HAP-1 (cell line): ENCODE results near the gene COG8.
A peak's percentile ranks its signal among the peaks of the same experiment; 100 is the strongest.

Experiments
- DNase-seq, 2 experiments: peaks; one replicate each; pipeline ENCODE4 v3.0.0-alpha.2; 2016 to 2020; ENCODE audit warnings: low spot score in 2 of 2
- H3K27me3 ChIP-seq: fragments of 250-450 bp; sonication (Bioruptor Pico); 2 replicates; pipeline ENCODE4 v1.5.1; 2020; ENCODE audit warnings: low read depth, mild to moderate bottlenecking, moderate library complexity
- H3K36me3 ChIP-seq: fragments of 250-450 bp; sonication (Bioruptor Pico); replicated peaks from 2 replicates; pipeline ENCODE4 v1.5.1; 2020; ENCODE audit warnings: mild to moderate bottlenecking
- H3K4me1 ChIP-seq: fragments of 250-450 bp; sonication (Bioruptor Pico); 2 replicates; pipeline ENCODE4 v1.5.1; 2020; ENCODE audit warnings: mild to moderate bottlenecking
- H3K4me3 ChIP-seq: fragments of 250-450 bp; sonication (Bioruptor Pico); 2 replicates; pipeline ENCODE4 v1.5.1; 2020; ENCODE audit warnings: mild to moderate bottlenecking, moderate library complexity
- H3K9me3 ChIP-seq: fragments of 250-450 bp; sonication (Bioruptor Pico); 2 replicates; pipeline ENCODE4 v1.5.1; 2020; ENCODE audit warnings: mild to moderate bottlenecking, moderate library complexity
- in situ Hi-C: fragments of 300-500 bp; cut with MboI; formaldehyde crosslinking; loops from 3 replicates; pipeline ENCODE4 v1.14.3; 2020; ENCODE audit warnings: low sequenced_read_pairs, inconsistent platforms, mixed read lengths

COG8 gene

DNA sequence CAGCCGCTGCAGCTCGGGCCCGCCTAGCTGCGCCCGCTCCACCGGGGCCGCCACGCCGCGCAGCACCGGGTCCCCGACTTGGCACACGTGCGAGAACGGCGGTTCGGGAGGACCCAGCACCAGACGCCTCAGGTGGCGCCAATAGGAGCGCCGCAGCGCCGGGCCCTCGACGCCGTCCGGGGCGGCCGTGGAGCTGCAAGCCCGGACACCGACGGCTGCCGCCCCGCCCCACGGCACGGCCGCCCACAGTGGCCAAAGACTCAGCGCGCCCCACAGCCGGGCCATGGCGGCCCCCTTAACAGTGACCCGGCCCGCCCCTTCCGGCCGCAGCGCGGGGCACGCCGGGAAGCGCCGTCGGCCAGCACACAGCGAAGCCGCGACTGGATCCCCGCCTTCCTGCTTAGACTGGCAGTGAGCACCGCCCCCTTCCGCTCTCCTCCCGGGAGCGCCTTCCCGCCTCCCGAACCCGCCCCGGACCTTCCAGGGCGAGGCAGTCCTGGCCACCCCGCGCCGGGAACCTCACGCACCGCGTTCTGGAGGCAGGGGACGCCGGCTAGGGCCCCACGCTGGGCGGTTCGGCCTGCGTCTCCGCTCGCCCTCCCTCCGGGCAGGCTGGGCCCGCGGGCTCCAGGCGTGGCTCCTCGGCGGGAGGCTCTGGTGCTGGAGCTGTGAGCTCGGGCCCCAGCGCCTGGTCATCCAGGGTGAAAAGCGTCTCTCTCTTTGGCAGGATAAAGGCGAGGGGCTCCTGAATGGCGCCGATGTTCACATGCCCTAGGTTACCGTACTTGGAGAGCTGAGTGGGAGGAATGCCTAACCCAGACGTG, 8.9 kb downstream of the COG8 start, which contains the start of gene PDF:
Gene PDF, minus strand, starts transcription at position 303 of the 824 bp plus-strand sequence. Its CDS starts 18 bp downstream, at position 285.
- peak; percentile 94 to 97 for DNase-seq
- Histone ChIP-seq H3K4me3 (peak within 1 kb of the TSS; percentile 79), H3K36me3 (peaks cover 78% of the 10 kb centered on the region), H3K27me3 (no peaks in the 10 kb centered on the region), H3K4me1 (peaks cover 20% of the 10 kb centered on the region), H3K9me3 (no peaks in the 10 kb centered on the region)
- in situ Hi-C loops, result no loop called here

DNA sequence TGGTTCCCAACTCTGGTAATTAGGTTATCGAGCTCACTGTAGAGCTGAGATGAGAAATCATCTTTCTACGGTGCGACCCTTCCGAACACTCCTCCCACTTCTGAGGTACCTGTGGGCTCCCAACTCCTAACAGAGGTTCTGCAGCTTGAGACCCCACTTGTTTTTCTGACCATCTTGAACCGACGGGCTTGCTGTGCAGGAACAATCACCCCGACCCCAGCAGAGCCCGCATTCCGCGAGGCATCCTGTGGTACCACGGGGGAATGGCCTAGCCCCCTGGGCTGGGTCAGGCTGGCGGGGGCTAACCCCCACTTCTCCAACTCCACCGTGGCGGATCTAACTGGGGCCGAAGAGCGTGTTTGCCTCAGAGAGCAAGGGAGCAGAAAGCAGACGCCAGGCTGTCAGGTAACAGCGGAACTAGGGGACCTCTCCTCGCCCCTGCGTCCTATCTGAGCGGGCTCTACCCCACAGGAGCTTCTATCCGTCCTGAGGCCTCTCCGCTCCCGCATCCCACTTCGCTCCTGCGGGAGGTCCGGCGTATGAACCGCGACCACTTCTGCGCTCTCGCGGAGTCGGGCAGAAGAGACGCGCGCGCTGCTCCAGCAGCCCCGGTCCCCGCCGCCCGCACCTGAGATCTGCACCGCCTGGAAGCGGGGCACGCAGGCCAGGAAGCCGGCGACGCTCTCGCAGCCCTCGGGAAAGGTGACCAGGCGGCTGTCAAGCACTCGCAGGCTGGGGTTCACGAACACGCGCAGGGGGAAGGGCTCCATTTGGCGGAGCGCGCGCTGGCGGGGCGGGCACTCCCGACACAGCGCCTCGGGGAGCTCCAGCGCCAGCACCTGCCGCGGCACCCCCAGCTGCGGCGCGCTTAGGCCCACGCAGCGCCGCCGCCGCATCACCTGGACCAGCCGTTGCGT, 9.7 kb downstream of the COG8 start:
- Histone ChIP-seq H3K36me3 (peaks cover 77% of the 10 kb centered on the region), H3K4me3 (peak overlapping the region; percentile 79)

DNA sequence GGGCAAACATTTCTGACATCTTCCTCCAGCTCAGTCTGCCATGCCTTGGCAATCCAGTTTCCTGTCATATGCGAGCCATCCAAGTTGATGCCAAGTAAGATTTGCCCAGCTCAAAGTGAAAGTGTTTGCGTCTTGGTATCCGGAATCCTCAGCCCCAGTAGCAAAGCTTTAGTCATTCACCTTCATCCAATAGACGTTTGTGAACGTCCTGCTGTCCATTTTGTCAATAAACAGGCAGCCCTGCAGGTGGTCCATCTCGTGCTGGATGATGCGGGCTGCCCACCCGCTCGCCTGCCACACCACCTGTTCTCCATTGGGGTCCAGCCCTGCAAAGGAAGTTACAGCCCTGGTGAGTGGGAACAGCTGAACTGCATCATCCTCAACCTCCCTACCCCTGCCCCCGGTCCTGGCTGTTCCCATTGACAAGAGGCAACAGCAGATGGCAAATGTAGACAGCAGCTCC, 10.5 kb downstream of the COG8 start:
- H3K9me3 ChIP-seq, result no peaks in the 10 kb centered on the region
- in situ Hi-C loops, result no loop called here
- peaks cover 20% of the 10 kb centered on the region for H3K4me1 ChIP-seq
- DNase-seq, result no peak
- no peaks in the 10 kb centered on the region for H3K27me3 ChIP-seq
- H3K36me3 ChIP-seq, result peaks cover 77% of the 10 kb centered on the region
- H3K4me3 ChIP-seq, result peak overlapping the region; percentile 79

More for the DNA sequence above, 9.7 kb downstream of the COG8 start:
- in situ Hi-C loops, result no loop called here
- H3K9me3 ChIP-seq, result no peaks in the 10 kb centered on the region
- peaks cover 20% of the 10 kb centered on the region for H3K4me1 ChIP-seq
- DNase-seq, result peak in 1 of 2 experiments; percentile 46
- no peaks in the 10 kb centered on the region for H3K27me3 ChIP-seq

DNA sequence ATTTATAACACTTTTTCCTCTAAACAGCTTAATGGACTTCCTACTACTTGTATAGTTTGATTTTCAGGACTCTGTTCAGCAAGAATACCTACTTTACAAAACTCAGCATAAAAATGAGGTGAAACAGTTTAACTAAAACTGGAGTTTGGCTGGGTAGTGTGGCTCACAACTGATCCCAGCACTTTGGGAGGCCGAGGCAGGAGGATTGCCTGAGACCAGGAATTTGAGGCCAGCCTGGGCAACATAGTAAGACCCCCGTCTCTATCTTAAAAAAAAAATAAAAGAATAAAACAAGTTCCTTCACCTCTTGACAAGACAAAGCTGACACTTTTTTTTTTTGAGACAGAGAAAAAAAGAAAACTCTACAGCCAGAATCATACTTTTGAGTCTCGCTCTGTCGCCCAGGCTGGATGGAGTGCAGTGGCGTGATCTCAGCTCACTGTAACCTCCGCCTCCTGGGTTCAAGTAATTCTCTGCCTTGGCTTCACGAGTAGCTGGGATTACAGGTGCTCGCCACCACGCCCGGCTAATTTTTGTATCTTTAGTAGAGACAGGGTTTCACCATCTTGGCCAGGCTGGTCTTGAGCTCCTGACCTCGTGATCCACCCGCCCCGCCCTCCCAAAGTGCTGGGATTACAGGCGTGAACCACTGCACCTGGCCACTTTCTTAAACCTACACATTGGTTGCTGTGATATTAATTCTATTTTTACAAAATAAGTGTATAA, 11.6 kb downstream of the COG8 start:
- H3K9me3 ChIP-seq, result no peaks in the 10 kb centered on the region
- no peak for DNase-seq
- H3K36me3 ChIP-seq, result peaks cover 79% of the 10 kb centered on the region
- in situ Hi-C loops, result no loop called here
- H3K4me1 ChIP-seq, result peaks cover 20% of the 10 kb centered on the region
- H3K4me3 ChIP-seq, result peak overlapping the region; percentile 79
- H3K27me3 ChIP-seq, result no peaks in the 10 kb centered on the region

DNA sequence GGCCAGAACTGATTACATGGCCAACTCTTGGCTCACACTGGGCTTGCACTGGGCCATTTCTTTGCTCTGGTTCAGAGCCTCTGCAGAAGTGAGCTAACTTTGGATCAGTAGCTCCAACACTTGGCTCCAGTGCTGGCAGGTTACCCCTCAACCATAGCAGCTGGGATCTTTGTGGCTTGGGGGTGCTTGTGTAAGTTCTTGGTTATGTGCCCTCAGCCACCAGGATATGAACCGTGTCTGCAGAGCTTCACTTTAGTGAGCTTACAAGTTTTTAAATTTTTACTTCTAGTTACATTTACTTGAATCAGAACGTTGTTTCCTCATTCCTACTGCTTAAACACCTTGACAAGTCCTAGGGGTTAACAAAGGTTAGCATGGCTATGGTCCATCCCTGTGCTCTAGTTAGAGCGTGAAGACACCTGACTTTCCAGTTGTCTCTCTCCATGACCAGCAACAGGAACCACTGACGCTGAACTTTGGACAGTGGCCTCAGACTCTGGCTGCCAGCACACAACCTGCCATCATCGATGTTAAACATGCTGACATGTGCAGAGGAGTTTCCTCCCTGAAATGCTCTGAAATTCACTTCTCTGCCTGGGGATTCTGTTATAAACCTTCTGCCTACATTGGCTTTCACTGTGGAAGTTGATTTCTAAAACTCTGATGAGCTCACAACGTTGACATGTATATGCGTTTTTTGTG, 13.0 kb downstream of the COG8 start:
- in situ Hi-C loops, result no loop called here
- no peaks in the 10 kb centered on the region for H3K9me3 ChIP-seq
- peaks cover 20% of the 10 kb centered on the region for H3K4me1 ChIP-seq
- H3K27me3 ChIP-seq, result no peaks in the 10 kb centered on the region
- peaks cover 79% of the 10 kb centered on the region for H3K36me3 ChIP-seq
- no peak overlapping the region for H3K4me3 ChIP-seq
- DNase-seq, result no peak

DNA sequence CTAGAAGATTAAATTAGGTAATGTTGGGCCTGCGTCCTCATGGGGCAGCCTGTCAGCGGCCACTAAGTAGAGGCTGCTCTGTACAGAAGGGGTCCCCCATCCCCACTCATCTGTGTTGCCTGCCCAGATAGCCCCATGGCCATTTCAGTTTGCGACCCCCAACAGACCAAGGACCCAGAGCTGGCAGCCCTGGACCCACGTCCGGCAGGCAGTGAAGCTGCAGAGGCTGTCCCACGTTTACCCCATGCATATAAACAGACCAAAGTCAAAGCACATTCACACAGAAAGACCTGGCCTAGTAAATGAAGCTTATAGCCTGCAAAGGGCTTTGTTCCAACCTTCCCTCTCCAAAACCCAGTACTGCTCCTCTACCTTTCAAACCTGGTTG, 13.6 kb downstream of the COG8 start:
- Histone ChIP-seq H3K4me3 (no peak overlapping the region), H3K36me3 (peaks cover 80% of the 10 kb centered on the region), H3K9me3 (no peaks in the 10 kb centered on the region), H3K27me3 (no peaks in the 10 kb centered on the region), H3K4me1 (peaks cover 16% of the 10 kb centered on the region)
- no peak for DNase-seq
- in situ Hi-C loops, result no loop called here

DNA sequence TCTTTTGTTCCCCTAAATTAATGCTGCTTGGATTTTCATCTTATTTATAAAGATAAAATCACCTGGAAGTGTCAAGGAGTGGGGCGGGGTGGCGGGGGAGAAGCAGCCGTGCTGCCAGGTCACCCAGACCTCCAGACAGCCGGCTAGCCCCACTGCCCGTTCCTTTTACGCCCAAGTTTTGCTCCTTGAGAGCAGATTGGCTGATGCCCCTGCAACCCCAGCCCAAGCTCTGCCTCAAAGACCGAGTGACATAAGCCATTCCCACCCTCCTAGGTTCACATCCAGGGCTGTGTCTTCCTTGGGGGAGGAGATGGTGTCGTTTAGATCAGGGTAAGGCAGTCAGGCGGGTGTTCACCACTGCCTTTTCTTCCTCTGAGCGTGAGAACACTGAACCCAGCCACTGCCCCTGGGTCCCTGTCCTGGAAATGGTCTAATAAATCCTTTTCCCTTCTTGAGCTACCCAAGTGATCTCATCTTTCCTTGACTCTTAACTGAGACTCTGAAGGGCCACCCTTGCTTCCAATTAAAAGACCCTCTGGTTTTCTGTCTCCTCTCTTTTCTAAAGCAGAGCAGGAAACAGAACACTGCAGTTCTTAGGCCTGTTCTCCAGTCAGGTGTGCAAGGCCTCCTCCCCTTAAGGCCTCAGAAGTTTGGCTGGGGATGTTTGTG, 14.6 kb downstream of the COG8 start:
- in situ Hi-C loops, result no loop called here
- Histone ChIP-seq H3K4me3 (no peak overlapping the region), H3K9me3 (no peaks in the 10 kb centered on the region), H3K36me3 (peaks cover 88% of the 10 kb centered on the region), H3K4me1 (peaks cover 15% of the 10 kb centered on the region), H3K27me3 (no peaks in the 10 kb centered on the region)
- DNase-seq, result no peak

DNA sequence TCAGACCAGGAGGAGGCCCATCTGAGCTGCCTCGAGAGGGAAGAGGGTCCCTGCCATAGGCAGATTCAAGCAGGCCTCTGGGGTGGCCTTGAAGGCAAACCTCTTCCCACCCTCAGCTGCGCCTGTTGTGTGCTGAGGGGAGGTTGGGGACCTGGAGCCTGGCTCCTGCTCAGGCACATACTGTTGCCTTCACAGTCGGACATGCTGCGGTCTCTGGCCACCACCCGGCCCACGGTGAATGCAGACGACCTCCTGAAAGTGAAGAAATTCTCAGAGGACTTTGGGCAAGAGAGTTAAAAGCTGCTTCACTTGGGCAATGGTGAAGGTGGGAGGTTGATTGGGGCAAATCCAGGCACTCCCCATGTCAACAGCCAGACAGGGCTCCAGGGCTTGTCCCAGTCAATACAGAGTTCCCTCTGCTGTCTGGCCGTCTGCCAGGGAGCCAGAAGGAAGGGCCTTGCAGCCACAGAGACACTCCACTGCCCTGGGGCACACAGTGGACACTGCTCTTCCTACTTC, 15.3 kb downstream of the COG8 start:
- Histone ChIP-seq H3K4me3 (no peak overlapping the region), H3K36me3 (peaks cover 91% of the 10 kb centered on the region), H3K9me3 (no peaks in the 10 kb centered on the region), H3K4me1 (peaks cover 14% of the 10 kb centered on the region), H3K27me3 (no peaks in the 10 kb centered on the region)
- in situ Hi-C loops, result no loop called here
- DNase-seq, result peak in 1 of 2 experiments; percentile 41

DNA sequence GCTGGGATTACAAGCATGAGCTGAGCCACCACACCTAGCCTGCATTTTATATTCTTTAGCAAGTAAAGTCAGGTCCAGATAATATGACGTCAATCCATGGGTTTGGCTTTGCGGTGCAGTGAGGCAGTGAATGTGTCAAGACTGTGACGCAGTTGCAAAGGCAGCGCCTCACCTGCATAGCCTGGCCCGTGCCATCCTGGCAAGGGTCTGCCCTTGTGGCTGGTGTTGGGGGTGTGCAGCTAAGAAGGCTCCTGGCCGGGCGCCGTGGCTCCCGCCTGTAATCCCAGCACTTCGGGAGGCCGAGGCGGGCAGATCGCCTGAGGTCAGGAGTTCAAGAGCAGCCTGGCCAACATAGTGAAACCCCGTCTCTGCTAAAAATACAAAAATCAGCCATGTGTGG, 15.9 kb downstream of the COG8 start:
- H3K27me3 ChIP-seq, result no peaks in the 10 kb centered on the region
- no peak for DNase-seq
- H3K4me1 ChIP-seq, result peaks cover 7% of the 10 kb centered on the region
- H3K36me3 ChIP-seq, result peaks cover 91% of the 10 kb centered on the region
- in situ Hi-C loops, result no loop called here
- no peak overlapping the region for H3K4me3 ChIP-seq
- no peaks in the 10 kb centered on the region for H3K9me3 ChIP-seq

DNA sequence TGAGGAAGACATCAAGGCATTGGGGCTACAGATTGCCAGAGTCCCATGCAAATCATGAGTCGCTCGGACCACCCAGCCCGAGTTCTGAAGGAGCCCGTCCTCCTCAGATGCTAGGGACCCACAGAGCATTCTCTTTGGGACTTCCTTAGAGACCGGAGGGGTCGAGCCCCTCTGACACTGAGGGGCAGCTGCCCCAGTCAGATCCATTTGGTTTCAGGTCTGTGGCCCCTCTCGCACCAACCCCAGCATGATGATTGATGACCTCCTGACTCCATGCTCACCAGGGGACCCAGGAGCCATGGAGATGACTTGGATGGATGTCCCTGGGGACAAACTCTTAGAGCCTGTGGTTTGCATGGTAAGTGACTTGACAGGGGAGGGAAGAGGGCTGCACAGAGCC, 17.0 kb downstream of the COG8 start:
- H3K36me3 ChIP-seq, result peaks cover 90% of the 10 kb centered on the region
- no peaks in the 10 kb centered on the region for H3K9me3 ChIP-seq
- H3K4me3 ChIP-seq, result no peak overlapping the region
- DNase-seq, result no peak
- in situ Hi-C loops, result no loop called here
- no peaks in the 10 kb centered on the region for H3K27me3 ChIP-seq
- peaks cover 4% of the 10 kb centered on the region; the same call in 1 of the 2 replicates for H3K4me1 ChIP-seq

DNA sequence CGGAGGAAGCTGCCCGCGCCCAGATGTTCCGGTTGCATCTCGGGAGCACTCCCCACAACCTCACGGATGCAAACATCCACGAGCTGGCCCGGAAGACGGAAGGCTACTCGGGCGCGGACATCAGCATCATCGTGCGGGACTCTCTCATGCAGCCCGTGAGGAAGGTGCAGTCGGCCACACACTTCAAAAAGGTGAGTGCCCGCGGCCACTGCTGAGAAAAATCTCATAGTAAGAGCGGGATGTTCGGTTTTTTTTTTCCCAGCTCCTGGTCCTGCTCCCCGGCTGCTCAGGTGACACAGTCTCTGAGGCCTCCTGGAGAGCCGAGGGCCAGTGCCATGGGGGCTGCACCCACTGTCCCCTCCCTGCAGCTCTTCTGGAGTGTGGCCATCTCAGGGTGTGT, 18.3 kb downstream of the COG8 start:
- Histone ChIP-seq H3K4me1 (peaks cover 3% of the 10 kb centered on the region; the same call in 1 of the 2 replicates), H3K4me3 (no peak overlapping the region), H3K27me3 (no peaks in the 10 kb centered on the region), H3K9me3 (no peaks in the 10 kb centered on the region), H3K36me3 (peaks cover 92% of the 10 kb centered on the region)
- no peak for DNase-seq
- in situ Hi-C loops, result no loop called here

DNA sequence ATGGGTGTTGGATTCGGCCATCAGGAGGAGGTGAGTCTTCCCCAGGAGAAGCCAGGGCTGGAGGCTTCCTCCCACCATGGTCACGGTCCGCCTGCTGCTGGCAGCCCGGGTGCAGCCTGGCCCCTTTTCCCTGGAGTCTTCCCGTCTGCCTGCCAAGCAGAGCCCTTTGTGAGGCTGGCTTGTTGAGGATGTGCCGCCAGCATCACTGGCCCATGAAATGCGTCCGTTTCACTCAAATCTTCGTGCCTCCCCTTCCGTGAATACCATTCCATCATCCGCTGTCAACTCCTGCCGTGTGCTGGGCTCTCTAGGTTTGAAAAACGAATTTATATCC, 18.7 kb downstream of the COG8 start:
- Histone ChIP-seq H3K4me1 (no peaks in the 10 kb centered on the region), H3K27me3 (no peaks in the 10 kb centered on the region), H3K9me3 (no peaks in the 10 kb centered on the region), H3K4me3 (no peak overlapping the region), H3K36me3 (peaks cover 92% of the 10 kb centered on the region)
- in situ Hi-C loops, result no loop called here
- DNase-seq, result no peak
